ENCODE measurements around the gene PGBD4. TPM values are rescaled to one million over a fixed set of nuclear protein-coding genes. Genes with fewer than 3 reads are reported as not detected.

PGBD4 gene
- total RNA-seq (2022) = 1.5 and 1.7 TPM in 2 replicates
- Bru-seq, nascent RNA = percentile 55 among the genes with signal in this experiment
- BruChase-seq, experiment 1, labeled RNA remaining after a 2-hour chase = percentile 65 among the genes with signal in this experiment
- BruChase-seq, experiment 2, labeled RNA remaining after a 6-hour chase = percentile 55 among the genes with signal in this experiment
- long read RNA-seq, full-length matches to known transcripts = 1 of 1 reads
- long read RNA-seq, partial matches to known transcripts = 0 of 1 reads
- long read RNA-seq, other reads (novel, unspliced or antisense) = 0 of 1 reads

DNA sequence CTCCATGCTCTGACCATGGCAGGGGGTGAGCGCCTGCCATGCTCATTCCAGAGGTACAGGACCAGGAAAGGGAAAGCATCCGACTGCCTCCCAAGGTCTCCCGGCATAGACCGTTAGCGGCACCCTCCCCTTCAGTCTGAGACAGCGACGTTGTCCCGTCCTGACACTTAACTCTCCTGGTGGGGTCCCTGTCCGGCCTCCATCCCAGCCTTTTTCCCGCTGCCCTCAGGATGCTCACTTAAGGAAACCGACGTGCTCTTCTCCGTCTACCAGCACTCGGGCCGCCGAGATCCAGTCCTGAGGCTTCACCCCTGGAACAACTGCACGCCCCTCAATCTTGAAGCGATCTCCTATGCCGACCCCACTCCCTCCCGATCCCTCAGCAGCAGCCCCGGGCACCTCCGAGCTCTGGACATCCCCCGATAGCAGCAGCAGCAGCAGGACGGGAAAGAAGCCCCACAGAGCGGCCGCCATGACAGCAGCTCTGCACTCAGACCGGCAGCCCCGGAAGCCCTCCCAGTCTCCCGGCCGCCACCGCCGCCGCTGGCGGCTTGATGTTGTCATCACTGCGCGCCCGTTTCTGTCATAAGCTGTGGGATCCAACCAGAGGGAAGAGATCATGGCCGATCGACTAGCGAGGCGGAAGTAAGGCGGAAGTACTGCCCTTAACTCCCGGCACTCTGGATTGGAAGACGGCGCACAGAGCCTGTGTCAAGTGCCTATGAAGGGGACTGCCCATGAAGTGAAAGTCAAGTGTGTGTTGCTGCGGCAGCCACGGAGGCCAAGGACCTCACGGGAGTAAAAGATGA, at the start of gene PGBD4, which contains the start of gene EMC7:
PGBD4 (plus strand) TSS at position 718 of the 809 bp plus-strand sequence. CDS start 449 bp downstream, outside the sequence.
EMC7 (minus strand) TSS at position 497 of the 809 bp plus-strand sequence; CDS start at position 474, 23 bp downstream.
- Mint-ChIP-seq H3K4me3 (ENCODE audit: unreplicated experiment) (peak within 1 kb of the TSS; percentile 100), H3K36me3 (ENCODE audit: insufficient read depth, unreplicated experiment) (peaks cover 10% of the 10 kb centered on the region), H3K9me3 (ENCODE audit: unreplicated experiment) (no peaks in the 10 kb centered on the region), H3K4me1 (ENCODE audit: low read depth, unreplicated experiment) (no peaks in the 10 kb centered on the region), H3K27ac (ENCODE audit: unreplicated experiment) (peak within 1 kb of the TSS; percentile 99), H3K27me3 (ENCODE audit: insufficient read depth, unreplicated experiment) (no peaks in the 10 kb centered on the region)
- ChIA-PET POLR2A (interaction anchor here (0.7 to 1.1 kb wide), 5 partner anchors 8 to 236 kb away, joined by 3 to 9 read pairs (median 4); partner anchors contain the start of genes KATNBL1 and SLC12A6), CTCF (interaction anchor here (0.6 to 1.0 kb wide), 2 partner anchors 8 to 482 kb away, joined by 3 read pairs; no protein-coding TSS in a partner anchor)
- Histone ChIP-seq H3K9me3 (no peaks in the 10 kb centered on the region), H3K4me3 (ENCODE audit: low read depth, low read length) (peak within 1 kb of the TSS; percentile 92), H3K36me3 (ENCODE audit: control insufficient read depth, insufficient read depth, low read length) (no peaks in the 10 kb centered on the region), H3K4me1 (peaks cover 5% of the 10 kb centered on the region; the same call in 1 of the 2 replicates), H3K27me3 (replicated peaks; ENCODE audit: control insufficient read depth, insufficient read depth, low read length) (no peaks in the 10 kb centered on the region)
- TSS peak; percentile 64 for BruUV-seq (replicated peaks)
- DNase-seq = peak; percentile 98
- TF ChIP-seq, protein P1, sequence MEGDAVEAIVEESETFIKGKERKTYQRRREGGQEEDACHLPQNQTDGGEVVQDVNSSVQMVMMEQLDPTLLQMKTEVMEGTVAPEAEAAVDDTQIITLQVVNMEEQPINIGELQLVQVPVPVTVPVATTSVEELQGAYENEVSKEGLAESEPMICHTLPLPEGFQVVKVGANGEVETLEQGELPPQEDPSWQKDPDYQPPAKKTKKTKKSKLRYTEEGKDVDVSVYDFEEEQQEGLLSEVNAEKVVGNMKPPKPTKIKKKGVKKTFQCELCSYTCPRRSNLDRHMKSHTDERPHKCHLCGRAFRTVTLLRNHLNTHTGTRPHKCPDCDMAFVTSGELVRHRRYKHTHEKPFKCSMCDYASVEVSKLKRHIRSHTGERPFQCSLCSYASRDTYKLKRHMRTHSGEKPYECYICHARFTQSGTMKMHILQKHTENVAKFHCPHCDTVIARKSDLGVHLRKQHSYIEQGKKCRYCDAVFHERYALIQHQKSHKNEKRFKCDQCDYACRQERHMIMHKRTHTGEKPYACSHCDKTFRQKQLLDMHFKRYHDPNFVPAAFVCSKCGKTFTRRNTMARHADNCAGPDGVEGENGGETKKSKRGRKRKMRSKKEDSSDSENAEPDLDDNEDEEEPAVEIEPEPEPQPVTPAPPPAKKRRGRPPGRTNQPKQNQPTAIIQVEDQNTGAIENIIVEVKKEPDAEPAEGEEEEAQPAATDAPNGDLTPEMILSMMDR (IDR thresholded peaks at IDR 0.05; ENCODE audit: insufficient read depth in 1 of 2, low read depth in 1 of 2, low read length in 1 of 2, severe bottlenecking in 1 of 2, unreplicated experiment in 1 of 2) = no peak
- intact Hi-C loops (cut with micrococcal nuclease; ENCODE audit: unreplicated experiment) = loop anchor here (1.0 to 5.0 kb wide), 3 partner anchors 39 to 266 kb away; partner anchors contain the start of gene LPCAT4

- ChIA-PET CTCF (no interaction called here), POLR2A (no interaction called here)
- Mint-ChIP-seq H3K9me3 (ENCODE audit: unreplicated experiment) (peaks cover 23% of the 10 kb centered on the region), H3K36me3 (ENCODE audit: insufficient read depth, unreplicated experiment) (no peaks in the 10 kb centered on the region), H3K27ac (ENCODE audit: unreplicated experiment) (no peak overlapping the region), H3K4me1 (ENCODE audit: low read depth, unreplicated experiment) (peaks cover 3% of the 10 kb centered on the region), H3K4me3 (ENCODE audit: unreplicated experiment) (no peak overlapping the region), H3K27me3 (ENCODE audit: insufficient read depth, unreplicated experiment) (peaks cover 3% of the 10 kb centered on the region)
- no peaks in the 10 kb centered on the region for H3K36me3 ChIP-seq (ENCODE audit: control insufficient read depth, insufficient read depth, low read length)
- H3K4me1 ChIP-seq = no peaks in the 10 kb centered on the region
- BruUV-seq (replicated peaks) = no TSS peak
- TF ChIP-seq, protein P1 (IDR thresholded peaks at IDR 0.05; ENCODE audit: insufficient read depth in 1 of 2, low read depth in 1 of 2, low read length in 1 of 2, severe bottlenecking in 1 of 2, unreplicated experiment in 1 of 2) = no peak
- no peak overlapping the region for H3K4me3 ChIP-seq (ENCODE audit: low read depth, low read length)
- intact Hi-C loops (cut with micrococcal nuclease; ENCODE audit: unreplicated experiment) = no loop called here
- no peaks in the 10 kb centered on the region for H3K27me3 ChIP-seq (replicated peaks; ENCODE audit: control insufficient read depth, insufficient read depth, low read length)
- no peak for DNase-seq
- H3K9me3 ChIP-seq = no peaks in the 10 kb centered on the region; the same call in 1 of the 2 replicates
Measured at GRCh38 chr15:34054081-34054707, 47.7 kb upstream of the PGBD4 start.
